Measurements from ENCODE around the gene HOXC10. TPM values are rescaled to one million over a fixed set of nuclear protein-coding genes. Genes with fewer than 3 reads are reported as not detected.
A peak's percentile ranks its signal among the peaks of the same experiment; 100 is the strongest.

Gene HOXC10
- total RNA-seq, 1 donor from 2014 or later = 1.8 TPM

DNA sequence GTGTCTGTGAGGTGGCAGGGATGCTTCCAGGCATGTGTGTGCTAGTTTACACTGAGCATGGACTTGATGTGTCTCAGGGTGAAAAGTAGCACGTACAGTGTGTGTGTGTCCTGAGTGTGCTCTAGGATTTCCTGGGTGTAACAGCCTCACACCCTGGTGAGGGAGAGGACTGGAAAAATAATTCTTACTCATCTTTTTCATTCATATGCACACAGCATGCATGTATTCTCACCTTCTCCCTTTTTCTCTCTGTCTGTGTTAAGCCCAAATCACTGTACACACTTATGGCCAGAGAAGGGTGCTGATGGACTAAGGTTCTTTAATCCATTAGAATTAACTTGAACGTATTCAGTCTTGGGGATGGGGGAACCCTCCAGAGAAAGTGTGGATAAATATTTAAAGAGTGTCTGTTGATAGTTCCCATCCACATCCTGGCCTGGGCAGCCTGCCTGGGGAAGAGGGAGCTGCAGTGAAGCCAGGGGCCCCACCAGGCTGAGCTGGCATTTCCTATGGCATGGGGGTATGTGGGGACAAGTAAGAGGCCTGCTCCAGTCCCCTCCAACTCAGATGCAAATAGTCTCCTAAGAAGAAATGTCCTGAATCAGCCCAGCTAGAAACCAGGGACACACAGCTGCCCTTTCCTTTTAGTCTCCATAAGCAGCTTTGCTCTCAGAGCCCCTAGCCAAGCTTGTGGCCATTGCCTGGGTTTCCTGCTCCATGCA is 22.8 kb downstream of the HOXC10 start:
- Mint-ChIP-seq H3K36me3 (ENCODE audit: low read depth) (peaks cover 3% of the 10 kb centered on the region), H3K9me3 (no peaks in the 10 kb centered on the region), H3K27me3 (ENCODE audit: low read depth) (peaks cover 99% of the 10 kb centered on the region), H3K27ac (ENCODE audit: unreplicated experiment) (no peak overlapping the region), H3K4me3 (peak overlapping the region; percentile 76), H3K4me1 (peaks cover 18% of the 10 kb centered on the region)
- no peak for TF ChIP-seq CTCF (conservative IDR thresholded peaks at IDR 0.05)
- no peak for DNase-seq (ENCODE audit: low read depth, low spot score)

DNA sequence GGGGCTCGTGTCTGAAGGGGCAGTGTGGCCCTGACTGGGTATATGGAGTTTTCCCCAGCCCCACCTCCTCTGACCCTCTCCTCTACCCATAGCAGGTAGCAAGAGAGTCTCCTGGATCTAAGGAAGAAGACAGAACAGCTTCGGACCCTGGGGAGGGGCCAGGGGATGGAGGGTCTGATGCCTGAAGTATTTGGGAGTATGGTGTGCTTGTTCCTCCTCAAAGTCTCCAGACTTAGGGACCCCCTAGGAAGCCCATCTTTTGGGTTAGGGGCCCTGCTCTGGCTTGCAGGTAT is 23.3 kb downstream of the HOXC10 start:
- Mint-ChIP-seq H3K27me3 (ENCODE audit: low read depth) (peaks cover 99% of the 10 kb centered on the region), H3K4me1 (peaks cover 17% of the 10 kb centered on the region), H3K4me3 (peak overlapping the region; percentile 63), H3K36me3 (ENCODE audit: low read depth) (peaks cover 3% of the 10 kb centered on the region), H3K9me3 (no peaks in the 10 kb centered on the region), H3K27ac (ENCODE audit: unreplicated experiment) (no peak overlapping the region)
- no peak for TF ChIP-seq CTCF (conservative IDR thresholded peaks at IDR 0.05)
- no peak for DNase-seq (ENCODE audit: low read depth, low spot score)

DNA sequence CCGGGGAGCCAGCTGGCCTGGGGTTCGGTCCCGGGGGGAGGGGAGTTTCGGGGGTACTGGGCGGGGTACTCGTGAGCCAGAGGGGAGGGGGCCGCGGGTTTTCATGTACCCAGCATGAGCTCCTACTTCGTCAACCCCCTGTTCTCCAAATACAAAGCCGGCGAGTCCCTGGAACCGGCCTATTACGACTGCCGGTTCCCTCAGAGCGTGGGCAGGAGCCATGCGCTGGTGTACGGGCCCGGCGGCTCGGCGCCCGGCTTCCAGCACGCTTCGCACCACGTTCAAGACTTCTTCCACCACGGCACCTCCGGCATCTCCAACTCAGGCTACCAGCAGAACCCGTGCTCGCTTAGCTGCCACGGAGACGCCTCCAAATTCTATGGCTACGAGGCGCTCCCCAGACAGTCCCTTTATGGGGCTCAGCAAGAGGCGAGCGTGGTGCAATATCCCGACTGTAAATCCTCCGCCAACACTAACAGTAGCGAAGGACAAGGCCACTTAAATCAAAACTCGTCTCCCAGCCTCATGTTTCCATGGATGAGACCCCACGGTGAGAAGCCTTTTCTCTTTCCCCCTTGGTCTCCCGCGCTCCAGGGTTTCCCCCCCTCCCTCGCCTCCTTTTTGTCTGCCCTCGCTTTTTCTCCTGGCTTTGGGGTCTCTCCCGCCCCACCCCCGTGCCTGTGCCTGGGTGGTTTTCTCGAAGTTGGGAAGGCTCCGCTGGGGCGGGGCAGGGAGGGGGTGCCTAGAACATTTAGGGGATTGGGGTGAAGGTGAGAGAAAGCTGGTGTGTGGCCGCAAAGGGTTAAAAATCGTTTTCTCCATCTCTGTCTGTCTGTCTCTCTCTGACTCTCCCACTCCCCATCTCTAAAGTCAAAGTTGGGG is 24.5 kb downstream of the HOXC10 start:
- TF ChIP-seq CTCF (conservative IDR thresholded peaks at IDR 0.05) = no peak
- Mint-ChIP-seq H3K4me1 (peaks cover 8% of the 10 kb centered on the region), H3K27ac (ENCODE audit: unreplicated experiment) (no peak overlapping the region), H3K9me3 (no peaks in the 10 kb centered on the region), H3K36me3 (ENCODE audit: low read depth) (no peaks in the 10 kb centered on the region), H3K27me3 (ENCODE audit: low read depth) (peaks cover 99% of the 10 kb centered on the region), H3K4me3 (peak overlapping the region; percentile 77)
- DNase-seq (ENCODE audit: low read depth, low spot score) = no peak

- H3K27ac Mint-ChIP-seq (ENCODE audit: unreplicated experiment) = no peak overlapping the region
- DNase-seq (ENCODE audit: low read depth, low spot score) = no peak
- no peak for TF ChIP-seq CTCF (conservative IDR thresholded peaks at IDR 0.05)
- H3K4me1 Mint-ChIP-seq = peaks cover 7% of the 10 kb centered on the region
- peaks cover 99% of the 10 kb centered on the region for H3K27me3 Mint-ChIP-seq (ENCODE audit: low read depth)
- H3K36me3 Mint-ChIP-seq (ENCODE audit: low read depth) = peaks cover 2% of the 10 kb centered on the region
- no peaks in the 10 kb centered on the region for H3K9me3 Mint-ChIP-seq
- H3K4me3 Mint-ChIP-seq = peak overlapping the region; percentile 77
Measured at GRCh38 chr12:54010053-54010971, 25.4 kb downstream of the HOXC10 start.

- peaks cover 2% of the 10 kb centered on the region for H3K36me3 Mint-ChIP-seq (ENCODE audit: low read depth)
- H3K27ac Mint-ChIP-seq (ENCODE audit: unreplicated experiment) = no peak overlapping the region
- no peak for TF ChIP-seq CTCF (conservative IDR thresholded peaks at IDR 0.05)
- H3K4me1 Mint-ChIP-seq = peaks cover 3% of the 10 kb centered on the region
- H3K4me3 Mint-ChIP-seq = peak overlapping the region; percentile 61
- no peaks in the 10 kb centered on the region for H3K9me3 Mint-ChIP-seq
- DNase-seq (ENCODE audit: low read depth, low spot score) = no peak
- peaks cover 99% of the 10 kb centered on the region for H3K27me3 Mint-ChIP-seq (ENCODE audit: low read depth)
Measured at GRCh38 chr12:54010972-54011664, 26.2 kb downstream of the HOXC10 start.

Data from neural crest cell (in vitro differentiated cells).